HG02884 (cell line): Measurements from ENCODE around the gene SLC39A11.

Experiments
- ATAC-seq: cut with Tn5 transposase; IDR thresholded peaks from one replicate; pipeline ENCODE4 v1.9.1; 2021; ENCODE audit warnings: mild to moderate bottlenecking, moderate library complexity; ENCODE audit not compliant: unreplicated experiment

The SLC39A11 gene

DNA sequence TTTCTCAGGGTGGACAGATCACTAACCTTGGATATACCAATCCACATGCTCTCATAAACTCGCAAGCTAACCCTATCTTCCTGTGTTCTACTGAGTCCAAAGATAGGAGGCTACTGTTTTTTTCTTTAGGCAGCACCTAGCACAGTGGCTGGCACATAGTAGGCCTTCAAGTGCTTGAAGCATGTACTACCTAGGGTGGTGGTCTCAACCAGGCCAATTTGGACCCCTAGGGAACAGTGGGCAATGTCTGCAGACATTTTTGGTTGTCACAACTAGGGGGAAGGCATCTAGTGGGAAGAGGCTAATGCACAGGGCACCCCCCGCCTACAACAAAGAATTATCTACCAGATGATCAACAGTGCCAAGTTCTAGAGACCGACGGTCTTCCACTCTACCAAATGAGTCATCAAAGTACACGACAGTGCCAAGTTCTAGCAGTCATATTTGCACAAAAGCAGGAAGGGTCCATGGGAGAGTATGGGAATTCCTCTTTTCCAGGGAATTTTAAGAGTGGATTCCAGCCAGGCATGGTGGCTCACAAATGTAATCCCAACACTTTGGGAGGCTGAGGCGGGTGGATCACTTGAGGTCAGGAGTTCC is 390.3 kb downstream of the SLC39A11 start:
- no peak for ATAC-seq

DNA sequence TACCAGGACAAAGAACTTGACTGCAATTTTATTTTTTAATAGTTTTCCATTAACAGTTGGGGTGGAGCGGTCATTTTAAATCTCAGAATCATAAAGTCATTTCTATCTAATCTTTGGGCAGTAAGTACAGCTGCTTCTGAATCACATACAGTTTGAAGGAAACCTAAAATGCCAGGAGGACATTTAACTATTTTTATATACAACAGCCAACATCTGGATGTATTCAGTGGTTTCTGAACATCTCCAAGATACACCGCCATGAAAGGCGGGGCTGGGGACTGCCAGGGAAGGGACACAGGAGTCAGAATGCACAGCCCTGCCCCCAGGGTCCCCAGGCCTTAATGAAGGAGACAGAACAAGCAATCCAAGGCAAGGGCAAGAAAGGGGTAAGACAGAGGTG is 392.3 kb downstream of the SLC39A11 start:
- ATAC-seq = no peak

- no peak for ATAC-seq
Measured at GRCh38 chr17:72699545-72699944, 392.9 kb downstream of the SLC39A11 start.

DNA sequence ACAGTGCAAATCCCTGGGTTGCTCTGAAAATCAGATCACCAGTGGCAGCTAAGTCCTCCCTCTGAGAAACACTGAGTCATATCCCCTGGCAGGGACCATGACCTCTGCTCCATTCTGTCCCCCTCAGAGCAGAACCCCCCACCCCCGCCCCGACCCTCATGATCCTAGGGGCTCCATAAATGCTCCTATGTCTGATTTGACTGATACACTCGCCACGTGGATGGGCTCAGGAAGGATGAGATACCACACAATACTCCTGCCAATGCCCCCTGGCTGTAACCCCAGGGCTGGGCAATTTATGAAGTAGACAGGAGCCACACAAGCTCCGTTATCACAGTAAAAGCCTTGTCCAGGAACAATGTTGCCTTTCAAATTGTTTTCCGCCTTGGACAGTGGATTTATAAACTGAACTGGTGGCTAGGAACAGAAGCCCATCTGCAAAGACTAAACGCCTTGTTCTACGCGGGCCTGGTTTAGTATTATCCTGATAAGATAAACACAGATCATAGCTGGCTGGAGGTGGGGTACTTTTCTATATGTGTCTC is 394.8 kb downstream of the SLC39A11 start:
- no peak for ATAC-seq

GRCh38 chr17:72696721-72697120 is 395.8 kb downstream of the SLC39A11 start:
- ATAC-seq = no peak

- ATAC-seq = no peak
Measured at GRCh38 chr17:72696156-72696555, 396.3 kb downstream of the SLC39A11 start.

DNA sequence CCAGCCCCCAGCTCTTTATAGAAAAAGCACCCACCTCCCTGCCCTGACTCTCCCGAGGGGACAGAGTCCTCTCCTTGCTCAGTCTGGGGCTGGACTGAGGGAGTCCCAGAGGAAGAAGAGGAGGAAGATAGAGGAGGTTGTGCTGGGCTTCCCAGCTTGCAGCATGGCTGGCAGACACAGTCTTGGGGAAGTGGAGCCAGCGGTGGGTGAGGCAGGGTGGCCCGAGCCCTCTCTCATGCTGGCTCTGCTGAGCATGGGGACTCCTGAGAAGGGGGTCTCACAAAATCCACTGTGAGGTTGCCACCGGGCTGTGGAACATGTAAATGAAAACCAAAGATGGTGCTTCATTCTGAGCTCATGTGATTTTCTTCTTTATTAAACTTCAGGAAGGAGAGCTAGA is 398.5 kb downstream of the SLC39A11 start:
- ATAC-seq = no peak

DNA sequence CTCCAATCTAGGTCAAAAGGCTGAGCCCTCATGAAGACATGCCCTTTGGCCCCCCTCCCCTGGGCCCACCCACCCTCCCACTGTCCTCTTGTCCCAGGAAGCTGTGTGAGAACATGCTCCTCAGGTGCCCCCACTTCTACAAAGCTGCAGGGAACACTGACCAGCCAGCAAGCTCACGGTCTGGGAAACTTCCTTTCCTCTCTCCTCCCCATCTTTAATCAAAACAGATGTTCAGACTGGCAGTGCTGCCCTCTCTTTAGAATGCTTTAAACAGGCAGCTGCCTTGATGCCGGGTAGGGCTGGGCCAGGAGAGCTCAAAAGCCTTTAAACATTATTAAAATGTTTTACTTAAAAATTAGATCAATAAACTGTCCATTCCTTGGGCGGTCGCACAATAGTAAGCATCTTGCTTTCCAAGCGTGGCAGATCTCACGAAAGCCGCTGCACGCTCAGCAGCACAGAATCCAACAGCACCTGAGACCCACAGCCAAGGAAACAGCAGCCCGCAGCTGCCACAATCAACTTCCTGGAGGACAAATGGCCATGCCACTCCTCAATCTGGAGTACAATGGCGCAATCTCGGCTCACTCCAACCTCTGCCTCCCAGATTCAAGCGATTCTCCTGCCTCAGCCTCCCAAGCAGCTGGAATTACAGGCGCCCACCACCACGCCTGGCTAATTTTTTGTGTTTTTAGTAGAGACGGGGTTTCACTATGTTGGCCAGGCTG is 399.2 kb downstream of the SLC39A11 start:
- ATAC-seq = no peak

GRCh38 chr17:72692676-72693075 is 399.8 kb downstream of the SLC39A11 start:
- ATAC-seq = no peak

- ATAC-seq = no peak
Measured at GRCh38 chr17:72691586-72691985, 400.9 kb downstream of the SLC39A11 start.

GRCh38 chr17:72691017-72691416 is 401.5 kb downstream of the SLC39A11 start:
- no peak for ATAC-seq

DNA sequence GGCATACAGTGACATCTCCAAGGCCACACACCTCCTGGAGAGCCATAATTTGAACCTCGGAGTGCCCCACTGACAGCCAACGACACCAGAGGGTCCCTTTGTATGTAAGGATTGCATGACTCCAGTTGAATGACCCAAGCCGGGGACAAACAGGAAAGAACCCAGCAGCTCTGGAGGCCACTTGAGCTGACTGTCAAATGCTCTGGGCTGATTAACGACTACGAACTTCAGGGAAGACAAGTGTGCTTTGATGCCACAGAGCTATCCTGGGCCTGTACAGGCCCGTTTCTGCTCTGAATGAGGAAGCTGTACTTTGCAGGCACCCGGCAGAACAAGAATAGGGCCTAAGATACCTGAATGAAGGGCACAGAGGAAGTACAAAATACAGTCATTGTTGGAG is 404.6 kb downstream of the SLC39A11 start:
- ATAC-seq = no peak

- ATAC-seq = no peak
Measured at GRCh38 chr17:72684405-72685020, 408.0 kb downstream of the SLC39A11 start.

- no peak for ATAC-seq
Measured at GRCh38 chr17:72683506-72684404, 408.7 kb downstream of the SLC39A11 start.

GRCh38 chr17:72682605-72683004 is 409.9 kb downstream of the SLC39A11 start:
- ATAC-seq = no peak

DNA sequence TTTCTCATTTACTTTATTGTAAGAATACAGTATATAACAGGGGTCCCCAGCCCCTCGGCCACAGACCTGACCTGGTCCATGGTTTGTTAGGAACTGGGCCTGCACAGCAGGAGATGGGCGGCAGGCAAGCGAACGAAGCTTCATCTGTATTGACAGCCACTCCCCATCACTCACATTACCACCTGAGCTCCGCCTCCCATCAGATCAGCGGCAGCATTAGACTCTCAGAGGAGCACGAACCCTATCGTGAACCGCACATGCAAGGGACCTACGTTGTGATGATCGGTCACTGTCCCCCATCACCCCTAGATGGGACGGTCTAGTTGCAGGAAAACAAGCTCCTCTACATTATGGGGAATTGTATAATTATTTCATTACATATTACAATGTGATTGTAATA is 410.6 kb downstream of the SLC39A11 start:
- ATAC-seq = no peak

GRCh38 chr17:72677714-72678390 is 414.6 kb downstream of the SLC39A11 start:
- no peak for ATAC-seq

DNA sequence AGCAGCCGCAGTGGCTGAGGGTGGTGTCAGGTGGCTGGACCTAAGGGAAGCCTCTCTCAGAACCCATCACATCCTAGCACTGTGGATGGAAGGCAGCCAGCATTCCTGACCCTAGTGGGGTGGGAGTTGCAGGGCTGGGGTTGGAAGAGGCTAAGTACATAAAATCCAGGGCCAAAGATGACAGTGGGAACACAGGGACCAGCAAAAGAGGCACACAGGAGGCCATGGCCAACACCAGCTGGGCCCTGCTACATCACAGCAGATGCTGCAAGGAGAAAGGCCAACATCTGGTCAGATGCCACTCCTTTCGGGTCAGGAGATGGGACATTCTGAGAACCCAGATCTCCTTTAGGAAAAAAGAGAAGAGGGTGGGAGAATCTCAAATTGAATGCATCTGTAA is 415.4 kb downstream of the SLC39A11 start:
- ATAC-seq = no peak

DNA sequence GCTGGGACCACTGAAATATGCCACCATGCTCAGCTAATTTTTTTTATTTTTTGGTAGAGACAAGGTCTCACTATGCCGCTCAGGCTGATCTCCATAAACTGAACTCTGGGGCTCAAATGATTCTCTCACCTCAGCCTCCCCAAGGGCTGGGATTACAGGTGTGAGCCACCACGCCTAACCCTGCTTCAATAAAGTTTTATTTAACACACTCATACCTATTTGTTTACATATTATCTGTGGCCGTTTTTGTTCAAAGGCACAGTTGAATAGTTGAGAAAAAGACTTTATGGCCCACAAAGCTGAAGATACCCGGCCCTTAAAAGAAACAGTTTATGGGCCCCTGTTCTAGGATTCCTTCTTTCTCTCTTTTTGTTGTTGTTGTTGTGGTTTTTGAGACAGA is 419.8 kb downstream of the SLC39A11 start:
- no peak for ATAC-seq

DNA sequence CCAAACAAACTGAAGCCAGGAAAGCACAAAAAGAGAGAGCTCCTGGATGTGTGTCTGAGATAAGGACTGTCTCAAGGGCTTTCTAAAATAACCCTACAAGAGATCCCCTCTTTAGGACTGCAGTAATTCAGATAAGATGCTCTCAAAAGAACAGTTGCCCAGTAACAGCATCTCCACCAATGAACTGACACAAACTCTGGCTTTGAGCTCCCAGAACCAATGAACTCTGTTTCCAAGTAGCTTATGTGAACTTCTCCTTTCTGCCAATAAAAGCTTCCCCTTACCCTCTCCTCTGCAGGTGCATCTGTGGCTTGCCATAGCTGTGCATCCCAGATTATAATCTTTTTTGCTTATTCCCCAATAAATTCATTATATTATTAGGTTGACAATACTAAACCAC is 421.5 kb downstream of the SLC39A11 start:
- no peak for ATAC-seq
